ENCODE measurements around the gene CALCOCO2. TPM values are rescaled to one million over a fixed set of nuclear protein-coding genes. Genes with fewer than 3 reads are reported as not detected.
"Not testable (repeated sequence)": the region's sequence is repeated elsewhere in the genome, so short reads cannot be mapped to it uniquely, and the experiment has no call there.

The CALCOCO2 gene
- total RNA-seq, 1 experiment from 2014 or later, result 48.3 TPM

DNA sequence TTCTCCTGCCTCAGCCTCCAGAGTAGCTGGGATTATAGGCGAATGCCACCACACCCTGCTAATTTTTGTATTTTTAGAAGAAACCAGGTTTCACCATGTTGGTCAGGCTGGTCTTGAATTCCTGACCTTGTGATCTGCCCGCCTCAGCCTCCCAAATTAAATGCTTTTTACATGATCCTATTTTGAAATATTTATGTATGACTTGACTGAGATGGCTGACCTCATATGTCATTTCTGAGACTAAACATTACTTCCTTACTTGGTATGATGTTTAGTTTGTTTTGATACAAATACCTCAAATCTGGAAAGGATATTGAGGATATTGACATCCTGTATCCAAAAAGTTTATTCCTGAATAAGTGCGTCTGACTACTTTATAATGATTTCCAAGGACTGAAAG lies 11.9 kb downstream of the CALCOCO2 start:
- DNase-seq, result no peak
- H3K27ac ChIP-seq, result no peak overlapping the region
- H3K27me3 ChIP-seq, result no peaks in the 10 kb centered on the region
- H3K9me3 ChIP-seq (replicated peaks), result no peaks in the 10 kb centered on the region
- no peak overlapping the region for H3K4me3 ChIP-seq
- peaks cover 8% of the 10 kb centered on the region; the same call in 1 of the 2 replicates for H3K36me3 ChIP-seq
- peaks cover 9% of the 10 kb centered on the region for H3K4me1 ChIP-seq

DNA sequence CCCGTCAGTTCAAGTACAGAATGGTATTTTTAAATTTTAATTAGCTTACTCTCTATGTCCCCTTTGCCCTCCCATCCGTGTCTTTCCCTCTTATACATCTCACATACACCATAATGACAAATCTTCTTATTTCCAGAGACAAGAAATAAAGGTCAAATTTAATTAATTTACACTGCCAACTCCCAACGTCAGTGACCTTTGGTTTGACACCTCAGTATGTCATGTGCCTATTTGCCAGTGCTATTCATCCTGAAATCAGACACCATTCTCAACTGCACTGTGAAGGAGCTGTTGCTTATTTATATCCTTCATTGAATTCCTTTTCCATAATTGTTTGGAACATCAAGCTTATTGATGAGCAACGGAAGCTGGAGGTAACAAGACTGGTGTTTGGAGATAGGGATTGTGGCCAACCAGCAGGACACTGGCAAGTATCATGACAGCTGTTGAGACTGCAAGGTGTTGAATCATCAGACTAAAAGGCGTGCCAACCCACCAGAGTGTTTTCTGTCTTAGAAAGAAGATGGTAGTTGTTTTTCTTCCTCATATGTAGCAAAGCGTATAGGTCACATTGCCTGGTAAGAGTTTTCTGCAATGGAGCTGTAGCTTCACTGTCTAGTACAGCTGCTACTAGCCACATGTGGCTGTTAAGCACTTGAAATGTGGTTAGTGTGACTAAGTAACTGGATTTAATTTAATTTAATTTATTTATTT lies 12.5 kb downstream of the CALCOCO2 start:
- Histone ChIP-seq H3K36me3 (peaks cover 12% of the 10 kb centered on the region), H3K4me3 (no peak overlapping the region), H3K9me3 (replicated peaks) (no peaks in the 10 kb centered on the region), H3K27ac (no peak overlapping the region), H3K4me1 (peaks cover 9% of the 10 kb centered on the region), H3K27me3 (no peaks in the 10 kb centered on the region)
- peak; percentile 8 to 17 for DNase-seq

DNA sequence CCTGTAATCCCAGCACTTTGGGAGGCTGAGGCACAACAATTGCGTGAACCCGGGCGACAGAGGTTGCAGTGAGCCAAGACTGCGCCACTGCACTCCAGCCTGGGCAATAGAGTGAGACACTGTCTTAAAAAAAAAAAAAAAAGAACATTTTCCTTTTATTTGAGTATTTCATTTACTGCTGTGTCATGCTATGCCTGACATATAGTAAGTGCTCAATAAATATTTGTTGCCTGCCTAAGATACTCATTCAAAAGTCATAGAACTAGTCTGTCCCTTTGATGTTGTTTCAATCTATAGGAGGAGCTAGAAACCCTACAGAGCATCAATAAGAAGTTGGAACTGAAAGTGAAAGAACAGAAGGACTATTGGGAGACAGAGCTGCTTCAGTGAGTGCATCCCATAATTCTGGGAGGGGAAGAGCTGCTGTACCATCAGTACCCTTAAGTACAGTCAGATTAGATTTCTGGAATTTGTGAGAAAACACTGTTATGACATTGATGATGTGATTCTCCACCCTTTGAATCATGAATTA lies 20.0 kb downstream of the CALCOCO2 start:
- no peak overlapping the region for H3K4me3 ChIP-seq
- DNase-seq, result no peak
- no peaks in the 10 kb centered on the region for H3K9me3 ChIP-seq (replicated peaks)
- H3K4me1 ChIP-seq, result no peaks in the 10 kb centered on the region
- no peak overlapping the region for H3K27ac ChIP-seq
- H3K27me3 ChIP-seq, result no peaks in the 10 kb centered on the region
- peaks cover 11% of the 10 kb centered on the region for H3K36me3 ChIP-seq

DNA sequence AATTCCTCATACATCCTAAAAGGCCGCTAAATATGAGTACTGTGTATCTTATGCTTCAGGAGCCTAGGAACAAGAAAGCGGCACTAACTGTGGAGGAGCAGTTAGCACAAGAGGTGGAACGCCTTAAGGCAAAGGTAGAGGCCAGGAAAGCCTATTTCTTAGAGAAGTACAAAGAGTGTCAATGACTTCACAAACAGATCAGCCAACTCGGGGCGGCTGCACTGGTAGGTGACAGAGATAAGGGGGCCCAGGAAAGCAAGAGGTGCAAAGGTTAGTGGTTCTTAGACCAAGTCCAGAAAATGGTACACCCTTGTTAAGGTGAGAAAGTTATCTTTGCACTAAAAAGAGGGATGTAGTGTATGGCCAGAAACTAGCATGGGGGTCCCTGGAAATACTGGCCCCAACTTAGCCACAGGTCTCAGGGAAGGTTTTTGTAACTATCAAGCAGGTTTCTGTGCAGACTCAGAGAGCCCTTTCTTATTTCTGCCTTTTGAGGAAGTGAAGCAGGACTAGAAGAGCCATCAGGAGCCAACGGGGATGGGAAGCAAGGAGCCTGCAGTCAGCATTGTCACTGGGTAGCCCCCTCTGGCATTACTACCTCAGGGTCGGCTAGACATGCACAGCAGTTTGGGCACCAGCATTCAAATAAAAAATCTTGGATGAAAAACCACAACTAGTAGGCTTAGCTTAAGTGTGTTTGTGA lies 24.1 kb downstream of the CALCOCO2 start:
- Histone ChIP-seq H3K4me1 (no peaks in the 10 kb centered on the region), H3K9me3 (replicated peaks) (no peaks in the 10 kb centered on the region), H3K36me3 (no peaks in the 10 kb centered on the region), H3K27ac (no peak overlapping the region), H3K4me3 (no peak overlapping the region), H3K27me3 (no peaks in the 10 kb centered on the region)
- DNase-seq, result no peak

DNA sequence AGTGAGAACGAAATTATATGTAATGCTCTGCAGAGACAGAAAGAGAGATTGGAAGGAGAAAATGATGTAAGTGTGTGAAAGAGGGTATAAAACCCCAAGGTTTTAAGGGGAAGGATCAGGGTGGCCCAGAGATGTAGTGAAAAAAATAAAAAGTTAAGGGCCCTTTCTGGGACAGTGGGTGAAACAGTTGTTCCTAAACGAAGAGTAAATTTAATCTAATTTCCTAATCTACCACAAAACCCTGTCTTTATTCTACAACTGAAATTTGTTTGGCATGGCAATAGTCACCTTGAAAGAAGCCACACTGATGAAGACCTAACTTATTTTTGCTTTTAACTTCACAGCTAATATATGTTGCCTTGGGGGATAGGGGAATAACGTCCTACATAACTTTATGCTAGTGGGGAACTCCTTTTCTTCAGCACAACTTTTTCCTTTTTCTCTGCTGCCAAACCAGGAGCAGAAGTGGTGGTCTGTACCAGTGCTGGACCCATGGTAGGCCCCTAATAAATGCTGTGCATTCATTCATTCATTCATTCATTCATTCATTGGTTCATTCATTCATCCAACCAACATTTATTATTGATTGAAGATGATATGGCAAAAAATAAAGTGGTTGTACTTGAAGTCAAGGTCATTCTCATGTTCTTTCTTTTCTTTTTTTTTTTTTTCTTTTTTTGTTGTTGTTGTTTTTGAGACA lies 25.4 kb downstream of the CALCOCO2 start:
- no peaks in the 10 kb centered on the region for H3K27me3 ChIP-seq
- H3K27ac ChIP-seq, result no peak overlapping the region
- DNase-seq, result no peak
- H3K9me3 ChIP-seq (replicated peaks), result no peaks in the 10 kb centered on the region
- no peaks in the 10 kb centered on the region; the same call in none of the 2 replicates for H3K36me3 ChIP-seq
- no peaks in the 10 kb centered on the region for H3K4me1 ChIP-seq
- H3K4me3 ChIP-seq, result no peak overlapping the region

DNA sequence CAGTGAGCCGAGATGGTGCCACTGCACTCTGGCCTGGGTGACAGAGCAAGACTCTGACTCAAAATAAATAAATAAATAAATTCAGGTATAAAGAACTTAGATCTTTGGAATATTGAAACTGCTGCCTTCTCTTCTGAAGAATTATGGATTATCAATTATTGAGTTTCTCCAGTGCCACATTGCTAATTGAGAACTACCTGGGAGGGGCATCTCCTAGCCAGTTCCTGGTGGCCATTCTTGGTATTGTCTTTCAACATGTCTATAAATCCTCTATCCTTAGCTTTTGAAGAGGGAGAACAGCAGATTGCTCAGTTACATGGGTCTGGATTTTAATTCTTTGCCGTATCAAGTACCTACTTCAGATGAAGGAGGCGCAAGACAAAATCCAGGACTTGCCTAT lies 29.2 kb downstream of the CALCOCO2 start:
- no peaks in the 10 kb centered on the region for H3K4me1 ChIP-seq
- H3K27me3 ChIP-seq, result no peaks in the 10 kb centered on the region
- peaks cover 14% of the 10 kb centered on the region for H3K36me3 ChIP-seq
- no peaks in the 10 kb centered on the region for H3K9me3 ChIP-seq (replicated peaks)
- DNase-seq, result no peak
- H3K4me3 ChIP-seq, result no peak overlapping the region
- H3K27ac ChIP-seq, result no peak overlapping the region

DNA sequence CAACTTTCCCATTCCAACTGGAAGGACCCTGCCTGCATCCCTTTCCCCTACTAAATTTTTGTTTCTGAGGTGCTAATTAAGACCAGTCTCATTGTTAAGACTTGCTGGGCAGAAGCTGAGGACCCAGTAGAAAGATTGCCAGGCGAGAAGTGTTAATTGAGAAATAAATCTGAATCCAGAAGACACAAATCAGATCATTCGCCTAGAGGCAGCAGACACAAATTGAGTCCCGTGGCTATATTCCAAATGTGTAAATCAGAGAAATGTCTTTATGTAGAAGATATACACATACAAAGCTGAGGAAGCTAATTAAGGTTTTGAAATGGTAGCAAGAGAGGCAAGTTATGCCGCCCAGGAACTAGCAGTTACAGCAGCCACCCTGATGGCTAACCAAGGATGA lies 29.6 kb downstream of the CALCOCO2 start:
- Histone ChIP-seq H3K27me3 (no peaks in the 10 kb centered on the region), H3K36me3 (peaks cover 14% of the 10 kb centered on the region), H3K4me1 (no peaks in the 10 kb centered on the region), H3K27ac (no peak overlapping the region), H3K4me3 (no peak overlapping the region), H3K9me3 (replicated peaks) (no peaks in the 10 kb centered on the region)
- DNase-seq, result no peak

DNA sequence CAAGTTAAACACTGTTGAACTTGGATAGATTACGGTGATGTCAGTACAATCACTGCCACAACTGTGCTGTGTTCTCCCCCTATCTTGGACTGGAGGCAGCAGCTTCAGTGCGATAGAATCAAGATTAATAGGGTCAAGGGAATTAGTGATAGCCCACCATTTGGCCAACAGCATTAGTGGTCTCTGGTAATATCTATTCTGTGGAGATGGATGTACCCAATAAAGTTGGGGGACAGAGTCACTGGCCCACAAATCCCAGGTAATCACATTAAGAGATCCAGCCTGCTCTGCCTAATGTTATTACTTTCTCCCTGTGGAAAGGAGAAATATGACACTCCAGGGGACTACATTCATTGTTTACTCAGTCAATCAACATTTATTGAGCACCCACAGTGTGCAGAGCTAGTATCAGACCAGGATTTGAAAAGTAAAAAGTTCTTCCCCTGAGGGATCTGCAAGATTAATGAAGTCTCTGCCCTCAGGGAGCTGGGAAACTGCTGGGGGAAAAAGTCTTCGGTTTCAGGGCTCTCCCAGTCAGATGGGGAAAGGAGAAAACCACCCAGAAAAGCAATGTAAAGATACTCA lies 38.2 kb downstream of the CALCOCO2 start:
- Histone ChIP-seq H3K27ac (no peak overlapping the region), H3K4me1 (peaks cover 6% of the 10 kb centered on the region; the same call in 1 of the 2 replicates), H3K27me3 (no peaks in the 10 kb centered on the region), H3K36me3 (no peaks in the 10 kb centered on the region), H3K4me3 (no peak overlapping the region), H3K9me3 (replicated peaks) (no peaks in the 10 kb centered on the region)
- DNase-seq, result no peak

DNA sequence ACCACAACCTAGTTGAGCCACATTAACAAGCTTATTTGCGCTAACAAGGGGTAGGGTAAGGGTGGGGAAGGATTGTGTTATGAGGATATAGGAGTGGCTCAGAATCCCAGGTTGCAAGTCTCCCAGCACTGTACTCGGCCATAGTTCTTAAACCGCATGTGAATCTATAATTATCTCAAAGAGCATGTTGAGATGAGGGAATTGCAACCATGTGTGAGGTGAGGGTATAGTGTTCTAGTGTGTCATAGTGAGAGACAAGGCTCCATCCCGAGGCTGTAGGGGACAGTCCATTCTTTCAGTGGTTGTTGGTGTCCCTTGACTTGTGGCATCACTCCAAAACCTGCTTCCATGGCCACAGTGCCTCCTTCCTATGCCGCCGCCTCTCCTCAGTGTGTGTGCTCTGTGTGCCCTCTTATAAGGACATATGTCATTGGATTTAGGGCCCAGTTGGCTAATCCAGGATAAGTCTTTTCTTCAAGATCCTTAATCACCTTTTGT lies 39.0 kb downstream of the CALCOCO2 start:
- no peak for DNase-seq

DNA sequence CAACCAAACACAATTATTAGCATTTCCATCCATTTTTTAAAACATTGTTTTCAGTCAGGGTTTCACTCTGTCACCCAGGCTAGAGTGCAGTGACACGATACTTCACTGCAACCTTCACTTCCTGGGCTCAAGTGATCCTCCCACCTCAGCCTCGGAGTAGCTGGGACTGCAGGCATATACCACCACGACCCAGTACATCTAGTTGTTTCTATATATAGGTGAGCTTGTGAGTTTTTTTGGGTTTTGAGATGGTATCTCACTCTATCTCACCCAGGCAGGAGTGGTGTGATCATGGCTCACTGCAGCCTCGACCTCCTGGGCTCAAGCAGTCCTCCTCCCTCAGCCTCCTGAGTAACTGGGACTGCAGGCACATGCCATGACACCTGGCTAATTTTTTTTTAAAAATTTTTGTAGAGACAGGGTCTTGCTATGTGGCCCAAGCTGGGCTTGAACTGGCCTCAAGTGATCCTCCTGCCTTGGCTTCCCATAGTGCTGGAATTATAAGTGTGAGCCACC lies 40.3 kb downstream of the CALCOCO2 start:
- H3K36me3 ChIP-seq, result no peaks in the 10 kb centered on the region
- H3K27ac ChIP-seq, result no peak overlapping the region
- DNase-seq, result no peak
- no peak overlapping the region for H3K4me3 ChIP-seq
- no peaks in the 10 kb centered on the region for H3K9me3 ChIP-seq (replicated peaks)
- H3K27me3 ChIP-seq, result no peaks in the 10 kb centered on the region
- peaks cover 6% of the 10 kb centered on the region; the same call in 1 of the 2 replicates for H3K4me1 ChIP-seq

More for the DNA sequence above, 39.0 kb downstream of the CALCOCO2 start:
- H3K9me3 ChIP-seq (replicated peaks), result no peaks in the 10 kb centered on the region
- H3K27ac ChIP-seq, result no peak overlapping the region
- H3K4me1 ChIP-seq, result peaks cover 6% of the 10 kb centered on the region; the same call in 1 of the 2 replicates
- no peaks in the 10 kb centered on the region for H3K27me3 ChIP-seq
- no peaks in the 10 kb centered on the region for H3K36me3 ChIP-seq
- H3K4me3 ChIP-seq, result no peak overlapping the region

DNA sequence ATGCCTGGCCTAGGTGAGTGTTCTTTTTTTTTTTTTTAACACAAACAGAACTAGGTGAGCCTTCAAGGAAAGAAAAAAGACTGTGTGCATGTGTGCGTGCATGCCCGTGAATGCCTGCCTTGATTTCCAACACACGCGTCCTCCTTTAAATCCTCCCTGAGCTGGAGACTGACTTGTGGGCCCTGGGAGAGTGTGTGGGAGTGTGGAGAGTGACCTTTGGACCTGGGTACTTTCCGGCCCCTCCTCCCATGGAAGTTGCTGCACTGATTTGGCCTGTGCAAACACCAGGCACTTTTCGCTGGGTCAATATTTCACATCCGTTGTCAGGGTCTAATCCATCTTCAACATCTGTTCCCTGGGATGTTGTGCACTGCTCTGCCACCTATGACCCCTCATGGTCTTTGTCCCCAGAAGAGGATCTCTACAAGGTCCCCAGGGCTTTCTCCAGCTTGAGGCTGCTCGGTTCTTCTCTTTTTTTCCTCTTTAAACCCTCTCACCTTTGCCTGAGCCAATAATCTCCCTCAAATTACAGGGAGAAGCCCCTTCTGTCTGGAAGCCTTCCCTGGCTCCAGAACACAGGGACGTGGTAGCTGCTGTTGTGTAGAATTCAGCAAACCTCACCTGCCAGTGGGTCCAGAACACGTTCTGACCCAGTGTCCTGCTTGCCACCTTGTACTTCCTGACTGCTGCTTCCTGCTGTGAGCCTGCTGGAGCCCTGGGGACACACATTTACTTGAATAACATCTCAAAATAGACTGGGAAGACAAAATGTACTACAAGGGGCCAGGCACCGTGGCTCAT lies 40.9 kb downstream of the CALCOCO2 start:
- Histone ChIP-seq H3K4me1 (peaks cover 6% of the 10 kb centered on the region; the same call in 1 of the 2 replicates), H3K4me3 (no peak overlapping the region), H3K27me3 (no peaks in the 10 kb centered on the region), H3K27ac (no peak overlapping the region), H3K36me3 (no peaks in the 10 kb centered on the region), H3K9me3 (replicated peaks) (no peaks in the 10 kb centered on the region)
- no peak for DNase-seq

DNA sequence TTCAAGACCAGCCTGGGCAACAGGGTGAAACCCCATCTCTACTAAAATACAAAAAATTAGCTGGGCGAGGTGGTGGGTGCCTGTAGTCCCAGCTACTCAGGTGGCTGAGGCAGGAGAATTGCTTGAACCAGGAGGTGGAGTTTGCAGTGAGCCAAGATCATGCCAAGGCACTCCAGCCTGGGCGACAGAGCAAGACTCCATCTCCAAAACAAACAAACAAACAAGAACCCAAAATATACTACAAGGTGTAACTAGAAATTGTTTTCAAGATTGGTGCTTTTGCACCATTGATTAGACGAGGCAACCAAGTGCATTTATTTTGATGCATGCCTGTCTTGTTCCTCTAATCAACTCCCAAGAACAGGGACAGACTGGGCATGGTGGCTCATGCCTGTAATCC lies 41.6 kb downstream of the CALCOCO2 start:
- not testable (repeated sequence) for H3K27me3 ChIP-seq; H3K9me3 ChIP-seq (replicated peaks); H3K27ac ChIP-seq; H3K4me1 ChIP-seq; H3K4me3 ChIP-seq; DNase-seq; H3K36me3 ChIP-seq

DNA sequence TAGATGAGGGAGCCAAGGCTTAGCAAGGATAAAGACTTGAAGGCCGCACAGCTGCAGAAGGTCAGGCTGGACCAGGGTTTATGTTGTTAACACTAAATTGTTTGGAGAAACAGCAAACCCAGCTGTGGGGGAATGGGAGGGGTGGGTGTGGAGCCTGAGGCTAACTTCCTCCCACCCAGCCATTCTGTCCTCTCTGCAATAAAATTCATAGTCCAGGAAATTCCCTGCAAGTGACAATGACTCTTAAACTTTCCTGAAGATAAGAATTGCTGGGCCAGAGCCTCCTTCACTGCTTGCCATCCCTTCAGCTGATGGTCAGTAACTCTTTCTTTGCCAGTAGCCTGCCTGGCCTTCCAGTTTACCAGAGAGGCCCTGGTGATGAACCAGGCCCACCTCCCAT lies 42.4 kb downstream of the CALCOCO2 start:
- DNase-seq, result peak in 1 of 2 experiments; percentile 30

More for the DNA sequence above, 42.4 kb downstream of the CALCOCO2 start:
- Histone ChIP-seq H3K36me3 (no peaks in the 10 kb centered on the region), H3K27ac (no peak overlapping the region), H3K4me3 (no peak overlapping the region), H3K9me3 (replicated peaks) (no peaks in the 10 kb centered on the region), H3K4me1 (peaks cover 6% of the 10 kb centered on the region; the same call in 1 of the 2 replicates), H3K27me3 (no peaks in the 10 kb centered on the region)

All from SJCRH30 (cell line).